CD4-positive, alpha-beta T cell treated with Interleukin-10 for 1 hour (primary cell): ENCODE measurements around the gene CBX4.
A peak's percentile ranks its signal among the peaks of the same experiment; 100 is the strongest.

Experiments used
- DNase-seq: peaks from one replicate; pipeline ENCODE4 v3.0.0-alpha.2; 2020

The CBX4 gene

DNA sequence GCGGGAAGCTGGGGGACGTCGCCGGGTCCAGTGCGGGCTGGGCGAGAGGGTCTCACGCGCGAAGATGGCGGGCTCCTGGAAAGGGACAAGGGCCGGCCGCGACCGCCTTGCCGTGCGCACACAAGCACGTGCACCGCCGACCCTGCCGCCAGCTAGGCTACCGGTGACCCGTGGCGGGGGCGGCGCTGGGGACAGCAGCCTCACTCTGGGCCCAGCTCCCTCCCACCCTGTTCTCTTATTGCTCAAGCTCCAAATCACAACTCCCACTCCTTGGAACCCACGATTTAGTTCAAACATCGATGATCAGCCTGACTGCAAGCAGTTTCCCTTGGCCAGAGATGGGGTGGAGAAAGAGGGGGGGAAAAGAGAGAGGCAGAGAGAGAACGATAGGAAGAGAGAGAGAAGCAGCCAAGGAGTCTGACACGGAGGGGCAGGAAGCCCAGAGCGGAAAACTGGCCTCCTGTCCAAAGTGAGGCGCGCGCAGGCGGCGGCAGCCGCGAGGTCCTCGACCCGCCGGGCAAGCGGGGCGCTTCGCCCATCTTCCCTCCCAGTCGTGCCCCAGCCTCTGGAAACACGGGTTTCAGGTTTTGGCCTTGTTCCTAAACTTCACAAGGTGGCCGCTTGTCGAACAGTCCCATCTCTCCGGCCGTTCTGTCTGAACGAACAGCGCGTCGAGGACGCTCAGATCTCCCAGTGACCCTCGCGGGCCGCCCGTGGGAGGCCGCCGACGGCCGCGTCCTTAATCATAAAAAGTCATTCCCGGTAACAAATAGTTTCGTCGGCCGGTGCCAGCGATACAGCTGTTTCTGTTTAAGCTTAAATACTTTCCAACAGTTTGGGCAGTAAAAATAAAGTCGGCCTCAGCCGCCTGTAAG lies 40.7 kb downstream of the CBX4 start:
- DNase-seq, result peak; percentile 27

DNA sequence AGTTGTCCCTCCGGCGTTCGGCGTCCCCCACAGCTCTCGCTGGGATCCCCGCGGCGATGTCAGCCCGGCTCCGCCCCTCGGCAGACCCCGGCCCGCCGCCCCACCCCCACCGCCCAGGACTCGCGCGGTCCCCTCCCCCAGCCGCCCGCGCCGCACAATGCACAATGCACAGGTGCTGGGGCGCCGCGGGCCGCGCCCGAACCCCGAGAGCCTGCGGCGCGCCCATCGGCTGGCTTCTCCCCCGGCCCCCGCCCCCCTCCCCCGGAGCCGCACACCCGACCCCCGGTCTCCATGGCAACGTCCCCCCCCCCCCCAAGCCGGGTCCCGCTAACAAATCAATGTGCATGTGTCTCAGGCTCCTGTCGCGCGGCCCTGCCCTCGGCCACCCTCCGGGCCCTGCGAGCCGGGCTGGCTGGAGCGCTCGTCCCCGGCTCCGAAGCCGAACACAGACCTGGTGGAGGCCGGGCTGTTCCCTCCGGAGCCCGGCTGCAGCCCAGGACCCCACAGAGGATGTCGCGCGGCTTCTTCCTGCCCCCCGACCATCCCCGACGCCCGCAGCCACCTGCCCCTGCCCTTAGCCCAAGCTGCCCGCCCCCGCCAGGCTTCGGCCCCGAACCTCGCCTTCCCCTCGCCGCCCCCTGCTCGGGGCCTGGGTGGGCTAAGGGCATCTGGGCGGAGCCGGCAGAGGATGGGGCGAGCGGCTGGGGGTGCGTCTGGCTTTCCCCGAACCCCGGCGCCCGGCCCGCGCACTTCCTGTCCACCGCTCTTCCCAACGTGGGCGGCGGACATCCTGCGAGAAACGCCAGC lies 41.5 kb downstream of the CBX4 start:
- DNase-seq, result no peak

DNA sequence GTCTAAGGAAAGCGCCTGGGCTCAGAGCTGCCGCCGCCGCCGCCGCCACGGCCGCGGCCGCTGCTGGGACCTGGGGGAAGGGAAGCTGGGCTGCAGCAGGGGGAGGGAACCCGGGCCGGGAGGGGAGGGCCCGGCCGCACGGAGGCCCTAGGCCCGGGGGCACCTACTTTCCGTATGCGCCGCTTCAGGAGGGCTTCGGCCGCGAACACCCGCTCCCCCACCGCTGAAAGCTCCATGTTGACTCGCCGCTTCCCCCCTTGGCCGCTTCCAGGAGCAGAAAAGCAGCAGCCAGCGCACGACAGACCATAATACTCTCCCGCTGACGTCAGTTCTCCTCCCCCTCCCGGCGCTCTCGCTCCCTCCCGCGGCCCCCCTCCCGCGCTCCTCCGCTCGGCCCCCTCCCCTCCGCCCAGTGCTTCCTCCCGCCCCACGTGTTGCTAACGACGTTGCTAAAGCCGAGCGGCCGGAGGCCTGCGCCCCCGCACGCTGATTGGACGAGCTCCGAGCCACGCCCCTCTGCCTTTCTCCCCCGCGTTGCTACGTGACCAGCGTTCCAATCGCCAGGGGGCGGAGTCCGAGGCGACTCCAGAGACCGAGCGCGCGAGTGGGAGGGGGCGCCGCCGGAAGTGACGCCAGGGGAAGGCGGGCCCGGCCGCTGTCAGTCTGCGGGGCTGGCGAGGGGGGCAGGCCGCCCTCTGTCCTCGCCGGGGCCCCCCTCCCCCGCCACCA lies 42.3 kb downstream of the CBX4 start, which contains the start of gene CBX8:
Gene CBX8 (minus strand): TSS at position 315 of the 729 bp plus-strand sequence. CDS start 79 bp downstream, at position 236.
- DNase-seq, result peak; percentile 99

DNA sequence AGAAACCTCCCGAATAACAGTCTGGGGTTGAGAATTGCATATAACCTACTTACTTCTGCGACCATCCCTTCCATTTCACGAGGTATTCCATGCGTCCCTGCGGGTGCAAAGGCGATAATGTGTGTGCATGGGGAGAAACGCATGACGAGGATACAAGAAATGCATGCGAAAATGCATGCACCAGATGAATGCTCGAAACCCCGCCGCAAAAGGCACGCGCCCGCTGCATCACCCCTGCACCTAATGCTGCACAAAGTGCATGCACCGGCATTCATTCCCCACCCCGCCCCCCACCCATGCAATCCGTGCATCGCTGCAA lies 42.8 kb downstream of the CBX4 start:
- DNase-seq, result no peak

DNA sequence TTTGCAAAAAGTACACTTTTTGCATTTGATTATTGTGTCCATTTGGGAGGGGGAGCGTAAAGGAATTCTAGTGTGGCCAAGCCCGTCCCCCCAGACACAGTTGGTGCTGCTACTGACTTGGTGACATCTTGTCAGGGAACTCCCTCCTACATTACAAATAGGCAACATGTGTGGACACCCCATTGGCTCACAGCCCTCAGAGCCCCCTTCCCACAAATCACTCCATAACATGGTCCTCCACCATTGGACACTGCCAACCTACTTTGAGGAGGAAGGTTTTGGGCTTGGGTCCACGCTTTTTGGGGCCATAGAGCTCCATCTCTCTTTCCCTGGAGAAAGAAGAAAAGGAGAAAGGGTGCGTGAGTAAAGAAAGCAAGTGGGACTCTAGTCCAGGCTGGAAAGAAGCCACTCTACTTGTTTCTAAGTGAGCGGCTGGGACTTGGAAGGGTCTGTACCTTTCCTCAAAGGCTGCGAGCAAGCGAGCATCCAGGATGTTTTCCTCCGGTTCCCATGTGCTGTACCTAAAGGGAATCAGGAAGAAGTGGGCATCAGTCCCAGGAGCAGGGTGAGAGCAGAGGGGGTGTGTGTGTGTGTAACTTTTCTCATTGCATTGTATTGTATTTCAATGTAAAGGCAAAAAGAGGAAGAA lies 43.3 kb downstream of the CBX4 start:
- no peak for DNase-seq

DNA sequence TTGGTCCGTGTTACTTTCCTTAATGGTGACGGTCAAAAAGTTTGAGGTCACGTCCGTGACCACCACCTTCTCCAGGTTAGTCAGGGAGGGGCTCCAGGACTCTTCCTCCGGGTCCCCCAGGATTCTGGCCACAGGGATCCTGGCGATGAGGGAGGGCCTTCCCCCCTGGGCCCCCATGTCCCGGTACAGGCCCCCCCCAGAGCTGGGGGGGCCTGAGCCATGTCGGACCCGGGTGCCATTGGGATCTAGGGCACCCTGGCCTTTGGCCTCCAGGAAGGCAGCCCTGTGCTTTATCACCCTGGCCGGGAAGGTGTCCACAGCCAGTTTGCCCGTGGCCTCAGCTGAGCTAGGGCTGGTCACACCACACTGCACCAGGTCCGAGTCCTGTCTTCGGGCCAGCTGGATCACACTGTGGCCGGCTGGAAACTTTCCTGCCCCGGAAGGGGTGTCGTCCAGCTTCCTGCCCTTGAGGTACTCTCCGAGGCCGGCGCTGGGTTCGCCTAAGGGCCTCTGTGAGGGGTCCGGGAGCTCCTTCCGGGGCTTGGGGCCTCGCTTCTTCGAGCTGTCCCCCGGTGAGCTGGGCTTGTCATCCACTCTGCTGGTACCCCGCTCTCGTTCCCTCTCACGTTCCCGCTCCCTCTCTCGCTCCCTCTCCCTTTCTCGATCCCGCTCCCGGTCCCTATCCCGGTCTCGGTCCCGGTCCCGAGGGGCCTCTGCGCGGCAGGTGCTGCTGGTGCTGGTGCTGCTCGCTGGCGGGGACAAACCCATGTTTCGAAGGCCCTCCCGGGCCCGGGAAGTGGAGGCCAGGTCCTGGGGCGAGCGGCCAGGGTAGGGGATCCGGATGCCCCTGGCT lies 44.4 kb downstream of the CBX4 start:
- no peak for DNase-seq

DNA sequence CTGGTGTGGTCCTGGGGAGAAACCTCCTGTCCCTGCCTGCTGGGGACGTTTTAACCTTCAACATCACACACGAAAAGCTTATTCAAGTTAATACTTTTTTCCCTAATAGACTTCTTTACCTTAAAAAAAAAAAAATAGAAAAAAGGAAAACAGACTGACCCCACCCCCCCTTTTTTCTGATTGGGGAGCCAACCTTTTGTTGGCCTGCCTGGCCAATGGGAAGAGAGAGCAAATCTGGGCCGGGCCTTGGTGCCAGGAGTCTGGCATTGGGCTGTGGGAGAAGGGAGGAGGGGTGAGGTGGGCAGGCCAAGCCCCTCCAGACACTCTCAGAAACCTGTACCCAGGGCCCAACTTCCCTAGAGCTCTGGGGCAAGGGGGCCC lies 45.3 kb downstream of the CBX4 start:
- DNase-seq, result no peak

DNA sequence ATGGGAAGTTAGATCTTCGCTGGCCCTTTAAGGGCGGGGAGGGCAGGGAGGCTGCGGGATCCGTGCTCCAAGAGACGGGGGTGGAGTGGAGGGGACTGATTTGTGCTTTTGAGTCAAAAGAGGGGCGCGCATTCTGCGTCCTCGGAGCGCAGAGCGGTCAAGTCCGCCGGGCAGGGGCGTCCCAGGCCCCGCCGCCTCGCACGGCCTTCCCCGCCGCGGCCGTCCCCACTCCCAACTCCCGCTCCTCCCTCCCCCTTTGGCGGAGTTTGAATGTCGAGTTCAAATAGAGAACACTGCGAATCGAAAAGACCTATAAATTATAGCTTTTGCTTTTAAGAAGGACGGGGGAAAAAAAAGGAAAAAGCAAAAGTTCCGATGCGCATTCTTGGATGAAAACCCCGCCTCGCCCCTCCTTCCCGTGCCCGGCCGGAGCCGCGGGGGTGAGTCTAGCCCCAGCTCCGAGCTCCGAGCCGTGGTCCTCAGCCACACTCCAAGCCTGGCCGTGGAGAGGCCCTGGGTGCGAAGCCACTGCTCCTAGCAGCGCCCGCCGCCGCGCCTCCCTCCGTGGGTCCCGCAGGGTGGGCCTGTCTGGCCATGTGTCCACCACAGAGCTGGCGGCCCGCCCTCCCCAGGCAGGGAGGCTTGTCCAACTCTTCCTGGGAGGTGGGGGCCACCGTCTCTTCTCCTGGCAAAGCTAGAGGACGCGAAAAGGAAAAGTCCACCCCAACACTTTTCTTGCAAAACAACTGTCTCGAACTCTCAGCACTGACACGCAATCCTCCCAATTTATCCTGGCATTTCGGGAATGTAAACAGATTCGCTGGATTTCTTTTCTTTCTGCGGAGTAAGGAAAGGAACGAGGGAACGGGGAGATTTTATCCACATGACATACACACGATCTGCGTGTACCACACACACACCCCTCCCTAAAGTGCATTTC lies 46.0 kb downstream of the CBX4 start:
- DNase-seq, result no peak

DNA sequence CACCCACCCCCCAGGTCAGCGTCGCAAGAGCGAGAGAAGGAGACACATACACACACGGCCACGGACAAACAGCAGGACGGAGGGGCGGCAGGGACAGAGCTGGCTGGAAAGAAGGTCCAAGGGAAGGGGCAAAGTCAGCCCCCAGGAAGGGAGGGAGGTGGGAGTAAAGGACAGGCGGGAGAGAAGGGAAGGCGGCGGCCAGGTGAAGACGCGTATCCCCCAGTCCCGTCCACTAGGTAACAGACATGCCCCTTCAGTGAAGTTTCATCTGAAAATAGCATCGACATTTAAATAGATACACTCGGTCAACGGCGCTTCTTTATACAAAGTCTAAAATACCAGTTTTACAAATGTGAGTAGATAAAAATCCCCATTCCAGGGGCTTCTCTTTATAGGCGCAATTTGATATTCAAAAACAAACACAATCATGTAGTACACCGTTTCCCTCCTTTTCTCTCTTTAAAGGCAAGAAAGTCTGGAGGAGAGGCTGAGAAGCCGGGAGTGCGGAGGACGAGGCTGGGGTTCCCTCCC lies 46.8 kb downstream of the CBX4 start:
- DNase-seq, result no peak

DNA sequence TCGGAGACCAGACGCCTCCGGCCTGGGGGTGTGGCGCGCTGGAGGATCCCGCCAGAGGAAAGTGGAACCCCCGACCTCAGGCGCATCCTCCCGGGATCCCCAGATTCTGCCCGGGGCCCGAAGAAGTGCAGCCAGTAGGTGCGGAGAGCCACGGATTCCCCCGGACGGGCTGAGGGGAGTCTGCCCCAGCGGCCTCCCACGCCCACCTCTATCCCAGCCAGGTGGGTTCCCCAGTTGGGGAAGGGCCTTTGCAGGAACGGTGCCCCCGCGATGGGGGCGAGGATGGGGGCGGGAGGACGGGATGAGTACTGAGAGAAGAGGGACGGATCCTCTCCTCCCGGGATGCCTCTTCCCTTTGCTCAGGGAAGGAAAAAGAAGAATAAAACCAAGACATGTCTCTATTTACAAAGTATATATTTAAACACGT lies 47.5 kb downstream of the CBX4 start:
- no peak for DNase-seq

DNA sequence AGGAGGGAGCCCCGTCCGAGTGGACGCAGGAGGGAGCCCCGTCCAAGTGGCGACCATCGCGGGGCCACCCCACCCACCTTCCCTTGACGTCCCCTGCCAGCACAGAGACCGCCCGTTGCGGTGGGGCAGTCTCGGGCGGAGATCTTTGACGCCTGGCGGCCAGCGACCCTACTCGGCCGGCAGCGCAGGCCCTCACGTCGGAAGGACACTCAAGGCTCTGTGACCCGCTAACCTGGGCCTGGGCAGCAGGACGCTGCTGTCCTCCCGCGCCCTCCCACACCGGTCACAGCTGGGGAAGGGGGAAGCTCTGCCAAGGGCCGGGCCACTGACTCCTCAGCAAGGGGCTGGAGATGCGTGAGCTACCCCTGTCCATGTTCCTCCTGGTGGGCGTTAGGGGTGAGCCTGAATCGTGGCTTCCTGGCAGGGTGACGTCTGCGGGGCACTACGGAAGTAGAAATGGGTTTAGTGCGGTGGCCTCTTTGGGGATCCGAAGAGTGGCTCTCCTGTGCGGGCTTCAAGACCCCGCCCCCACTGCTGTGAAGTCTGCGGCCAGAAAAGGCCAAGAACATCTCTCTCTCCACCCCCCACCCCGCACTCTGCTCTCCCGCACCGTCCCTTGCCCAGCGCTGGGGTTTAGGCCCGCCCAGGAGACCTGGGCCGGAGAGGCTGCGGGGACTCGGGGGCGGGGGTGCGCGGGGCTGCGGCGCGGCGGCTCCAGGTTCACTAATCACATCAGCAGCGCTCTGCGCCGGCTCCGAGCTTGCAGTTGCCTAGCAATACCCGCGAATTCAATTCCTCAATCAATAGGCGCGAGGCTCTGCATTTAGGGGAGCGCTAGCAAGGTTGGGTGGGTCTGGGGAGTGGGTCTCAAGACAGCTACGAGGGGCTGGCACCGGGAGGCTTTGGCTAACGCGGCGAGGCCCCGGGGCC lies 48.2 kb downstream of the CBX4 start:
- no peak for DNase-seq

DNA sequence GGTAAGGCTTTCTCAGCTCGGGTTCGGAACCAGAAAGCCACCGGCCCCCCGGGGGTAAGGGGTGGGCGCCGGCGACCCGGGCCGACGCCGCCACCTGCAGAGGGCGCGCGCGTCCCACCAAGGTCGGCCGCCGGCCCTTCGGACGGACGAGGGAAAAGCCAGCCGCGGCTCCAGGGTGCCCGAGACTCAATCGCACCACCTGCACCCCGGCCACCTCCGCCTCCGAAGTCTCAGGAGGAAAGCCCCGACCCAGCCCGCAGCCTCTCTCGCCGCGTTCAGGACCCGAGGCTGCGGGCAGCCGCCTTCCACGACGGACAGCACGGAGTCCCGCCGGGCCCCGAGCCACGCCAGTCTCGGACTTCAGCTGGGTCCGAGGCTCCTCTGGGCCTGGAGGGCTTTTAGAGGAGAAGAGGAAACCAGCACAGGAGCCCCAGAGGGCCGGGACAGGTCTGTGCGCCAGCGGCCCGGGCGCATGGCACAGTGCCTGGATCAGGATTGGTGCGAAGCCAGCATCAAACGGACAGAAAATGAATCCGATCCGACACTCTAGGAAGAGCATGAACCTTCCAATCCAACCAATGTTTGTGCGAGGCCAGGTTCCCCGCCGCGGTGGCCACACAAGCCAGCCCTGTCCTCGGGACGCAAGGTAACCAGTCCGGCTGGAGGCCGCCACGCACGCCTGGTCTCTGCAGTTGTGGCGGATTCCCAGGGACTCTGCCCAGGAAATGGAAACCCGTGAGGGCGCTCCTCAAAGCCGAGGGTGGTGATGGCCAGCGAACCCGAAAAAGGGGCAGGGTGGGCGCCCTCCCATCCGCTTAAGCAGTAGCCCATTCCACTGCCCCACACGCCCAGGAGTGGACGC lies 49.1 kb downstream of the CBX4 start:
- DNase-seq, result peak; percentile 42

DNA sequence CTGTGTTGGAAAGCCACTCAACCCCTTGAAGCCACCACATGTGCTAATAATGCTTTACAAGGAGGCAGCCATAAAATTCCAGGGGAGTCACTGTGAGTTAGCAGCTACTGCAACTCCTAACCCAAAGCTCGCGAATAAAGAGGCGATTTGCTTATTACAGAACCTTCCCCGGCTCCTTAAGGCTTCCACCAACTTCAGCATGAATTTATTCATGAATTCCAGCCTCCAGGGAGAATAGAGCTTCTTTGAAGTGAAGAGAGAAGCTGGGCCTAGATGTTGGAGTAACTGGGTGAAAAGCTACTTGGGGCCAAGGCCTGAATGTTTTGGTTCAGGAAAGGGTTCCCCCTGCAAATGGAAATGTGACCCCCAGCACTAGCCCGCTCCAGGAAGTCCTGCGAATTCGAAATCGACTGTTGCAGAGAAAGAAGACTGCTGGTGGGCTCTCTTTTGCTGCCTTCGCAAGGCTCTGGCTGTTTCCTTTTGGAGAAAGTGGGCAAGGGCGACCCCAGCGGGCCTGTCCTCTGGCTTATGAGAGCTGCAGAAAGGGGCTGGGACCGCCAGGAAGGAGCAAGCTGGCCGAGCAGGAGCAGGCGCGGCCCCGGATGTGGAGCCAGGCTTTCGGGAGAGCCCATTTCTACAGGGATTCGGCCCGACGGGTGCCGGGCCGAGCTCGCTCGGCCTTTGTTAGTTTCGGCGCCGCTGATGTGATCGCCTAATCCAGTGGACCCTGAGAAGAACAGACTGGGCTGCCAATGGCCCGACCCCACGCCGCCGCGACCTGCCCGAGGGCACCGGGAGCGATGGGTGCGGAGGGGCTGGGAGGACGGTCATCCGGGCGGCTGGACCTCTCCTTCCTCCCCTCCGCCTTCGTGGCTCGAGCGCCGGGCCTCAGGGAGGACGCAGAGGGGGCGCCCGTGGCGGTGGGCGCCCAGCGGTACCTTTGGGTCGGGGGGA lies 50.0 kb downstream of the CBX4 start:
- no peak for DNase-seq

DNA sequence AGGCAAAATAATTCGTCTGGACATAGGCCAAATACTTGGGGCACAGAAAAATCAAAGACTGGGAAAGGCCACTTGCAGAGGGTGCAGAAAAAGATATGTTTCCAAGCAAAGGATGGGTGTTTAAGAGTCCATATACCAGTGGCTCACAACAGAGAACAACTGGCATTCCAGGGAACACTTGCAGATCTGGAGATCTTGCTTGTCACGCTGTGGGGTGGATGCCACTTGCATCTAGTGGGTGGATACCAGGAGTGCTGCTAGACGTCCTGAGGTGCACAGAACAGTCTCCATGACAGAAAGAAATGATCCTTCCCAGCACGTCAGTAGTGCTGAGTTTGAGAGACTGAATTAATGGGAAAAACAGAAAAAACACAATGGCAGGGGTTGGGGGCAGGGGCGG lies 50.8 kb downstream of the CBX4 start:
- no peak for DNase-seq

DNA sequence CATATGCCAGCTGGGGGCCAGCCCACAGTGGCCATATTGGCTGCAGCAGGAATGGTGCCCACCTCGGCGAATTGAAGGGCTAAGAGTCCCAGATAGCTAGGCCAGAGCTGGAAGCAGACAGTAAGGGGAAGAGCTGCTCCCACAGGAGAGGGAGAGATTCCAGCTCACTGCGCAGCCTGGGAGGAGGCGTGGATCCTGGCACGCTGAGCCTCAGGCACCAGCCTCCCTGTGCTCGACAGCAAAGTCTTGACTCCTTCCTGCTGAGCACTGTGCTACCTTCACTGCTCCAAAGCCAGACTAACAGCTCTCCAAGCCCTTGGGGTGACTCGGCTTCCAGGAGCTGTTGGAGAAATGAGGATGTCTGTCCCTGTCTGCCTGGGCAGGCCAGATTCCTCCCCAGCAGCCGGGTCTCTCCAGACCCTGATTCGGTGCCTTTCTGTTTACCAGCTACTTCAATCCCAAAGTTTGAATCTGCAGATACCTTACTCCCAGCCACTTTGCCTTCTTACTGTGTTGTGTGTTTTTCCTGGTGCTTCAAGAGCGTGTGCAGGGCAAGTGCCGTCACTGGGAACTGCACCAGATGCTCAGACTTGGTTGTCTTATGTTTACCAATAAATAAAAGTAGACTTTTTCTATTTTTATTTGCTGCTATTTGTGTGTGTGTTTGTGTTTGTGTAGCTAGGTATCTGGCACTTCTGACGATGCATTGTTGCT lies 52.2 kb downstream of the CBX4 start:
- DNase-seq, result no peak
